Epidermal melanocyte (primary cell): ENCODE measurements around the gene MCM3AP.
"Not testable (repeated sequence)": the region's sequence is repeated elsewhere in the genome, so short reads cannot be mapped to it uniquely, and the experiment has no call there.

Experiments used
- DNase-seq: peaks from one replicate; pipeline ENCODE4 v3.0.0; 2011; ENCODE audit warnings: low spot score; ENCODE audit not compliant: insufficient read length

Gene MCM3AP

GRCh38 chr21:46311568-46311967 is 26.2 kb upstream of the MCM3AP start:
- no peak for DNase-seq

GRCh38 chr21:46310260-46310659 is 24.8 kb upstream of the MCM3AP start:
- DNase-seq = not testable (repeated sequence)

- no peak for DNase-seq
These were observed 23.0 kb upstream of the MCM3AP start for GRCh38 chr21:46308431-46308830.

- no peak for DNase-seq
These were observed 22.2 kb upstream of the MCM3AP start for GRCh38 chr21:46307625-46308024.

GRCh38 chr21:46304955-46305354 is 19.5 kb upstream of the MCM3AP start:
- DNase-seq = no peak

GRCh38 chr21:46304437-46304836 is 19.0 kb upstream of the MCM3AP start:
- no peak for DNase-seq

- no peak for DNase-seq
These were observed 16.3 kb upstream of the MCM3AP start for GRCh38 chr21:46301759-46302158.

GRCh38 chr21:46299167-46299566 is 13.8 kb upstream of the MCM3AP start:
- DNase-seq = no peak

GRCh38 chr21:46297338-46298271 is 12.2 kb upstream of the MCM3AP start:
- DNase-seq = no peak

GRCh38 chr21:46295996-46296752 is 10.8 kb upstream of the MCM3AP start:
- peak; percentile 57 for DNase-seq

GRCh38 chr21:46295177-46295770 is 9.9 kb upstream of the MCM3AP start:
- DNase-seq = no peak

GRCh38 chr21:46294647-46295176 is 9.3 kb upstream of the MCM3AP start:
- no peak for DNase-seq

- DNase-seq = no peak
These were observed 6.2 kb upstream of the MCM3AP start for GRCh38 chr21:46291561-46291960.

- DNase-seq = no peak
These were observed 4.3 kb upstream of the MCM3AP start for GRCh38 chr21:46289655-46290179.

GRCh38 chr21:46287541-46287940 is 2.1 kb upstream of the MCM3AP start:
- DNase-seq = no peak

- no peak for DNase-seq
These were observed 1.2 kb upstream of the MCM3AP start for GRCh38 chr21:46286648-46287002.

- peak; percentile 96 for DNase-seq
These were observed 593 bp upstream of the MCM3AP start, which contains the start of gene YBEY for GRCh38 chr21:46285761-46286647. Gene YBEY, plus strand, starts transcription at chr21:46286342. Its CDS starts 572 bp downstream, at chr21:46286914.

GRCh38 chr21:46284733-46285132 is 678 bp downstream of the MCM3AP start:
- DNase-seq = no peak

- DNase-seq = no peak
These were observed 1.2 kb downstream of the MCM3AP start for GRCh38 chr21:46284077-46284644.

- DNase-seq = no peak
These were observed 10.5 kb downstream of the MCM3AP start for GRCh38 chr21:46274797-46275390.
